Tibial artery (tissue), 4 donors: ENCODE results near the gene MINDY4.

Source experiments
- DNase-seq, 2 donors: peaks; one replicate each; pipeline ENCODE4 v3.0.0-alpha.2; 2019
- H3K27ac ChIP-seq, 2 donors: fragments of 200-600 bp; sonication (generic) in 1 of 2; 1 replicate in 1 of 2; 2 replicates in 1 of 2; pipeline ENCODE4 v1.5.1; 2018 to 2019; ENCODE audit warnings: mild to moderate bottlenecking in 1 of 2
- H3K27me3 ChIP-seq, 2 donors: fragments of 200-600 bp; sonication (generic) in 1 of 2; one replicate each; pipeline versions ENCODE4 v1.5.1 to v1.6.0; 2016 to 2019
- H3K36me3 ChIP-seq, 3 donors: fragments of 200-600 bp; sonication (generic) in 2 of 3; one replicate each; pipeline ENCODE4 v1.5.1; 2016 to 2019; ENCODE audit warnings: mild to moderate bottlenecking in 2 of 3
- H3K4me1 ChIP-seq, 4 donors: fragments of 200-600 bp; sonication (generic) in 2 of 4; 1 replicate in 3 of 4; 2 replicates in 1 of 4; pipeline ENCODE4 v1.5.1; 2016 to 2019
- H3K4me3 ChIP-seq, 2 donors: fragments of 200-600 bp; sonication (generic) in 1 of 2; 1 replicate in 1 of 2; 2 replicates in 1 of 2; pipeline ENCODE4 v1.5.1; 2018 to 2019; ENCODE audit warnings: mild to moderate bottlenecking in 2 of 2
- H3K9me3 ChIP-seq, 3 donors: fragments of 200-600 bp; sonication (generic) in 1 of 3; one replicate each; pipeline ENCODE4 v1.5.1; 2016 to 2019
- intact Hi-C: fragments of 100-400 bp; cut with DNase I; formaldehyde crosslinking; loops from one replicate; pipeline ENCODE4 v1.15.0; 2023; ENCODE audit warnings: low total_unique reads
- TF ChIP-seq, protein P1 (sequence below), 2 experiments: fragments of 200-600 bp in 1 of 2; fragments of 450-650 bp in 1 of 2; IDR thresholded peaks; one replicate each; pipeline ENCODE4 v1.5.1; 2017 to 2019; ENCODE audit warnings: antibody characterized with exemption in 2 of 2, mild to moderate bottlenecking in 1 of 2, moderate library complexity in 1 of 2

MINDY4 gene

DNA sequence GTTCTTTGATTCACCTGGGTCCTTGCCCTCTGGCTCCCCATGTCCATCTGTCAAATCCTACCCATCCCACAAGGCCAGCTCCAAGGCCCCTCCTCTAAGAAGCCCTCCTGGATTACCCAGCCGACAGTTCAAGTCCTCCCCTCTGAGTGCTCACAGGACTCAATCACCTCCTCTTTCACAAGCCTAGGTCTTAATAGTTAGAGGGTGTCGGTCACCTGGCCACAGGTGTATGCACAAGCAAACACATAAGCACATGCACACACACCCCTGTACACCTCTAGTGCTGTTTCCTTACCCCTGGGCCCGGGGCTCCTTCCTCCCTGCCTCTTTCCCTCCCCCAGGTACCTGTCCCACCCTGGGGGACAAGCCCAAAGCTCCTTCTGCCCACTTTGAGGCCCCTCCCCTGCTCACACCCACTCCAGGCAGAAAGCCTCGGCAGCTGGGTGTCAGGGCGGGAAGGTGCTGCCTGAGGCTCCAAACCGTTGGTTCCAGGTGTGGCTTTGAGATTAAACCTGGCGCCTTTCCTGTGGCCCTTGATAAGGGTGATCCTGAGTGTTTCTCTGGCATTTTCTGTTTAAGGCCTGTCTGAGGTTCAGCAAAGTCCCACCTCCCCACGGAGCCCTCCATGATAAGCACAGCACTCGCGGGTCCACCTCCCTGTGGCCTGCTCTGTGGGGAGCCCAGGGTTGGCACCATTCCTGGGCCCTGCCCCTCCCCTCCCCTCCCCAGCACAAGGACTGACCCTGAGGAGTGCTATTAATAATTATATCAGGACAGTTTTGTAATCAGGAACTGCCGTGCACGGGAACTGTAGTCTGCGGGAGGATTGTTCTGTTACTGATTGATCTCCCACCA, 125.8 kb downstream of the MINDY4 start:
- Histone ChIP-seq H3K27ac (no peak overlapping the region), H3K4me3 (no peak overlapping the region), H3K36me3 (peaks cover 0 to 6% (median 0%) of the 10 kb centered on the region in 3 donors), H3K27me3 (no peaks in the 10 kb centered on the region), H3K9me3 (no peaks in the 10 kb centered on the region), H3K4me1 (peaks cover 0 to 77% (median 58%) of the 10 kb centered on the region in 4 donors)
- intact Hi-C loops, result no loop called here
- DNase-seq, result no peak
- TF ChIP-seq, protein P1, sequence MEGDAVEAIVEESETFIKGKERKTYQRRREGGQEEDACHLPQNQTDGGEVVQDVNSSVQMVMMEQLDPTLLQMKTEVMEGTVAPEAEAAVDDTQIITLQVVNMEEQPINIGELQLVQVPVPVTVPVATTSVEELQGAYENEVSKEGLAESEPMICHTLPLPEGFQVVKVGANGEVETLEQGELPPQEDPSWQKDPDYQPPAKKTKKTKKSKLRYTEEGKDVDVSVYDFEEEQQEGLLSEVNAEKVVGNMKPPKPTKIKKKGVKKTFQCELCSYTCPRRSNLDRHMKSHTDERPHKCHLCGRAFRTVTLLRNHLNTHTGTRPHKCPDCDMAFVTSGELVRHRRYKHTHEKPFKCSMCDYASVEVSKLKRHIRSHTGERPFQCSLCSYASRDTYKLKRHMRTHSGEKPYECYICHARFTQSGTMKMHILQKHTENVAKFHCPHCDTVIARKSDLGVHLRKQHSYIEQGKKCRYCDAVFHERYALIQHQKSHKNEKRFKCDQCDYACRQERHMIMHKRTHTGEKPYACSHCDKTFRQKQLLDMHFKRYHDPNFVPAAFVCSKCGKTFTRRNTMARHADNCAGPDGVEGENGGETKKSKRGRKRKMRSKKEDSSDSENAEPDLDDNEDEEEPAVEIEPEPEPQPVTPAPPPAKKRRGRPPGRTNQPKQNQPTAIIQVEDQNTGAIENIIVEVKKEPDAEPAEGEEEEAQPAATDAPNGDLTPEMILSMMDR (IDR thresholded peaks at IDR 0.05), result no peak

DNA sequence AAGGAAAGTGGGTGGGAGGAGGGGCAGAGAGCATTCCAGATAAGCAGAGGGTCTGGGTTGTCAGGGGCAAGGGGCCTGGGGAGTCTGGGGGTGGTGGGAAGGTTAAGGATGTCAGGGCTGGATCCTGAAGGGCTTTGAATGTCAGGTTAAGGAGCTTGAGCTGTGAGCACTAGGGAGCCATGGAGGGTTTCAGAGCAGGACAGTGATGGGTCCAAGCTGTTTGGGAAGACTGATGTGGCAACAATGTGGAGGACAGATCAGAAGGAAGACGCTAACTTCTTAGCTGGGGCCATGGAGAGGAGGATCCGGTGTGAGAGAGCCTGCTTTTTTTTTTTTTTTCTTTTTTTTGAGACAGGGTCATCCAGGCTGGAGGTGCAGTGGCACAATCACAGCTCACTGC, 126.6 kb downstream of the MINDY4 start:
- no peaks in the 10 kb centered on the region for H3K9me3 ChIP-seq
- no peak overlapping the region for H3K27ac ChIP-seq
- TF ChIP-seq, protein P1 (IDR thresholded peaks at IDR 0.05), result no peak
- H3K36me3 ChIP-seq, result no peaks in the 10 kb centered on the region
- H3K4me1 ChIP-seq, result peaks cover 0 to 76% (median 56%) of the 10 kb centered on the region in 4 donors
- DNase-seq, result no peak
- intact Hi-C loops, result no loop called here
- H3K27me3 ChIP-seq, result no peaks in the 10 kb centered on the region
- no peak overlapping the region for H3K4me3 ChIP-seq

DNA sequence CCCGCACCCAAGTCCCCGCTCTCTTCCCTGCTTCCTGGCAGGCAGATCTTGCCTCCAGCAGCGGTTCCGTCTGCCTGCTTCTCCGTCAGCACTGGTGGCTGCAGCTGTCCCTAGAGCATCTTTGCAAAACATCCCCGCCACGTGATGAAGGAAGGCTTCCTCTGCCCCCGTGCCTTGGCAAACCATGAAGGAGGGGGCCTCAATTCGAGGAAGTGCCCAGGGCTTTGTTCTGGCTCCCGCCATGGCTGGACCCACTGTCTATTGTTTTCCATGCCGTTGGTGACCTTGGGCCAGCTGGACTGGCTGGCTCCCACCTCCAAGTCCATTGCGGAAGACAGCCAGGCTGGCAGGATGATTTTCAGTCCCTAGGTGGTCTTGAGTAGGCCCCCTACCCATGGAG, 127.2 kb downstream of the MINDY4 start:
- Histone ChIP-seq H3K36me3 (no peaks in the 10 kb centered on the region), H3K4me3 (no peak overlapping the region), H3K27ac (no peak overlapping the region), H3K27me3 (no peaks in the 10 kb centered on the region), H3K9me3 (no peaks in the 10 kb centered on the region), H3K4me1 (peaks cover 0 to 70% (median 50%) of the 10 kb centered on the region in 4 donors)
- TF ChIP-seq, protein P1 (IDR thresholded peaks at IDR 0.05), result no peak
- DNase-seq, result no peak
- intact Hi-C loops, result no loop called here

DNA sequence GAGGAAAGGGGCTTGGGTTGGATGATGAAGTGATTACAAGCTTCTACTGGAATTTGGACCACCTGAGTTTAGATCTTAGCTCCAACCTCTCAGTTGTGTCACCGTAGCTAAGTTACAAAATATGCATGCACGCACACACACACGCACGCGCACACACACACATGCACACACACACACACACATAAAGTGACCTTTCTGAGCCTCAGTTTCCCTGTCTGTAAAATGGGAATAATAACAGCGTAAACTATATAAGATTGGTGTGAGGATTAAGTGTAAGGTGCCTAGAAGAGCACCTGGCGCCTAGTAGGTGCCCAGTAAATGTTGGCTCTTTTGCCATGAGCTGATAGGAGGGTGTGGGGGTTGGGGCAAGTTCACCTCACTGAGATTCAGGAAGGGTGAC, 127.8 kb downstream of the MINDY4 start:
- H3K4me3 ChIP-seq, result no peak overlapping the region
- no peaks in the 10 kb centered on the region for H3K27me3 ChIP-seq
- no peak for DNase-seq
- TF ChIP-seq, protein P1 (IDR thresholded peaks at IDR 0.05), result no peak
- peak overlapping the region; percentile 70 to 82 for H3K27ac ChIP-seq
- intact Hi-C loops, result no loop called here
- peaks cover 0 to 63% (median 43%) of the 10 kb centered on the region in 4 donors for H3K4me1 ChIP-seq
- H3K9me3 ChIP-seq, result no peaks in the 10 kb centered on the region
- no peaks in the 10 kb centered on the region for H3K36me3 ChIP-seq

DNA sequence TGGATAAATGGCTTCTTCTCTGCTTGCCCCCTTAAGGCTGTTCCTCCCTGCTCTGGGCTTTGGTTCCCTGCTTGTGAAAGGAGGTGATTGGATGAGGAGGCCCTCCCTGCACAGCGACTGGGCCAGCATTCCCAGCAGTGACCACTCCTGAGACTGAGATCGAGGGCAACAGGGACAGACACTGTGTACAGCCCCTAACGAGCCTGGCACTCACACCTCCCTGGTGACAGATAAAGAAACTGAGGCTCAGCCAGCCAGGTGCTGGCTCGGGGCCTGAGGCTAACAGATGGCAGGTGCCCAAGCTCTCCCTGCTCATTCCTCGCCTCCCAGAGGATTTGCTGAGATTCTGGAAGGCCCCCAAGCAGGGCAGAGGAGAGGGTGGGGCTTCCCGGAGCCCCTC, 128.4 kb downstream of the MINDY4 start:
- no peak for DNase-seq
- H3K4me3 ChIP-seq, result no peak overlapping the region
- TF ChIP-seq, protein P1 (IDR thresholded peaks at IDR 0.05), result no peak
- H3K36me3 ChIP-seq, result no peaks in the 10 kb centered on the region
- H3K9me3 ChIP-seq, result no peaks in the 10 kb centered on the region
- no peaks in the 10 kb centered on the region for H3K27me3 ChIP-seq
- H3K4me1 ChIP-seq, result peaks cover 0 to 60% (median 39%) of the 10 kb centered on the region in 4 donors
- peak overlapping the region; percentile 70 to 82 for H3K27ac ChIP-seq
- intact Hi-C loops, result no loop called here
